GM12891 (cell line): Measurements from ENCODE around the gene IPPK.

Source experiments
- PAX5 ChIP-seq: IDR thresholded peaks from 2 replicates; pipeline ENCODE4 v1.6.1; 2011; ENCODE audit warnings: low read length, moderate library complexity, mild to moderate bottlenecking; ENCODE audit not compliant: insufficient read depth, severe bottlenecking
- POLR2A ChIP-seq: IDR thresholded peaks from 2 replicates; pipeline ENCODE4 v1.6.1; 2011; ENCODE audit warnings: low read depth, low read length, control low read depth
- POLR2AphosphoS5 ChIP-seq: IDR thresholded peaks from 2 replicates; pipeline ENCODE4 v1.6.1; 2011; ENCODE audit warnings: low read depth, low read length, control low read depth
- POU2F2 ChIP-seq: IDR thresholded peaks from 2 replicates; pipeline ENCODE4 v1.6.1; 2011; ENCODE audit warnings: low read depth, mild to moderate bottlenecking, control low read depth, low read length, moderate library complexity
- SPI1 ChIP-seq: IDR thresholded peaks from 2 replicates; pipeline ENCODE4 v1.6.1; 2011; ENCODE audit warnings: low read depth, low read length, control low read depth
- TAF1 ChIP-seq: IDR thresholded peaks from 2 replicates; pipeline ENCODE4 v1.6.1; 2011; ENCODE audit warnings: low read depth, low read length, control low read depth

- TF ChIP-seq POLR2A, result no peak
- TF ChIP-seq POLR2AphosphoS5, result no peak
- no peak for TF ChIP-seq TAF1
- no peak for TF ChIP-seq POU2F2
- no peak for TF ChIP-seq SPI1
- TF ChIP-seq PAX5, result no peak
These were observed 18.9 kb downstream of the IPPK start for GRCh38 chr9:92650839-92651621.
